SU-DHL-6 (cell line): ENCODE data around the gene OXSR1.

Experiments used
- H2AFZ ChIP-seq: fragments of 200-600 bp; sonication (generic); 2 replicates; pipeline ENCODE4 v1.6.1; 2014; ENCODE audit warnings: low read depth, mild to moderate bottlenecking, moderate library complexity, mixed read lengths, antibody characterized with exemption, low read length; ENCODE audit not compliant: severe bottlenecking
- H3F3A ChIP-seq: fragments of 200-600 bp; shearing (Covaris generic); 2 replicates; pipeline ENCODE4 v1.6.0; 2016; ENCODE audit warnings: antibody characterized with exemption, mild to moderate bottlenecking; ENCODE audit not compliant: insufficient read depth
- H3K27ac ChIP-seq: fragments of 200-600 bp; sonication (generic); 2 replicates; pipeline ENCODE4 v1.5.1; 2016; ENCODE audit warnings: low read depth, mild to moderate bottlenecking, low read length, moderate library complexity, mixed read lengths
- H3K27me3 ChIP-seq: fragments of 200-600 bp; sonication (generic), shearing (Covaris generic); 2 replicates; pipeline ENCODE4 v1.6.0; 2014; ENCODE audit warnings: mild to moderate bottlenecking, low read length
- H3K36me3 ChIP-seq: fragments of 200-600 bp; sonication (generic); 2 replicates; pipeline ENCODE4 v1.6.1; 2014; ENCODE audit warnings: mild to moderate bottlenecking, low read length, mixed read lengths
- H3K4me2 ChIP-seq: fragments of 300-600, 200-600 bp; shearing (Covaris generic), sonication (generic); 2 replicates; pipeline ENCODE4 v1.6.0; 2014; ENCODE audit warnings: low read length, low read depth, mild to moderate bottlenecking; ENCODE audit not compliant: poor library complexity, severe bottlenecking
- H3K4me3 ChIP-seq: fragments of 200-600 bp; sonication (generic); 2 replicates; pipeline ENCODE4 v1.5.1; 2014; ENCODE audit warnings: antibody characterized with exemption, low read length, mild to moderate bottlenecking, mixed read lengths; ENCODE audit not compliant: insufficient read depth, poor library complexity, severe bottlenecking
- H3K79me2 ChIP-seq: fragments of 200-600 bp; sonication (generic); 2 replicates; pipeline ENCODE4 v1.6.1; 2014; ENCODE audit warnings: mild to moderate bottlenecking, low read length, moderate library complexity; ENCODE audit not compliant: insufficient read depth
- H3K9ac ChIP-seq: fragments of 200-600 bp; sonication (generic); 2 replicates; pipeline ENCODE4 v1.7.0; 2014; ENCODE audit warnings: mild to moderate bottlenecking, low read length
- H3K9me2 ChIP-seq: fragments of 200-600 bp; sonication (generic); replicated peaks from 2 replicates; pipeline ENCODE4 v1.6.1; 2014; ENCODE audit warnings: low read length; ENCODE audit not compliant: insufficient read depth
- H3K9me3 ChIP-seq: fragments of 200-600 bp; sonication (generic); 2 replicates; pipeline ENCODE4 v1.6.1; 2014; ENCODE audit warnings: low read length, mixed read lengths; ENCODE audit not compliant: insufficient read depth
- H4K20me1 ChIP-seq: fragments of 200-600 bp; sonication (generic); 2 replicates; pipeline ENCODE4 v1.6.1; 2014; ENCODE audit warnings: low read depth, mild to moderate bottlenecking, antibody characterized with exemption, low read length, moderate library complexity, mixed read lengths
- CTCF ChIP-seq: fragments of 200-600 bp; sonication (generic); IDR thresholded peaks from one replicate; pipeline ENCODE4 v1.5.1; 2017; ENCODE audit warnings: antibody characterized with exemption, mild to moderate bottlenecking, low read length, moderate library complexity; ENCODE audit not compliant: insufficient read depth, poor library complexity, severe bottlenecking
- EZH2phosphoT487 ChIP-seq: fragments of 200-600 bp; sonication (generic), shearing (Covaris generic); conservative IDR thresholded peaks from 2 replicates; pipeline ENCODE4 v1.6.1; 2018; ENCODE audit warnings: mild to moderate bottlenecking, antibody characterized with exemption, low read length, moderate library complexity, mixed read lengths

The OXSR1 gene

GRCh38 chr3:38167591-38167990, 2.3 kb downstream of the OXSR1 start:
- H3K4me3 ChIP-seq: no peak overlapping the region
- no peak overlapping the region for H3K27ac ChIP-seq
- no peaks in the 10 kb centered on the region for H3K9me2 ChIP-seq
- peaks cover 20% of the 10 kb centered on the region for H4K20me1 ChIP-seq
- no peaks in the 10 kb centered on the region for H3K36me3 ChIP-seq
- no peaks in the 10 kb centered on the region for H3K27me3 ChIP-seq
- peak overlapping the region; percentile 95 for H3K4me2 ChIP-seq
- H3F3A ChIP-seq: peaks cover 16% of the 10 kb centered on the region
- no peak overlapping the region for H3K9ac ChIP-seq
- H2AFZ ChIP-seq: no peak overlapping the region
- peaks cover 70% of the 10 kb centered on the region for H3K79me2 ChIP-seq
- TF ChIP-seq CTCF (no peak), EZH2phosphoT487 (no peak)
- no peaks in the 10 kb centered on the region for H3K9me3 ChIP-seq

- Histone ChIP-seq H3K79me2 (peaks cover 78% of the 10 kb centered on the region), H3K4me2 (peak overlapping the region; percentile 95), H3K4me3 (no peak overlapping the region), H3K9me2 (no peaks in the 10 kb centered on the region), H2AFZ (no peak overlapping the region), H3K27ac (no peak overlapping the region), H3K9me3 (no peaks in the 10 kb centered on the region), H3F3A (peaks cover 8% of the 10 kb centered on the region), H4K20me1 (peaks cover 24% of the 10 kb centered on the region), H3K36me3 (no peaks in the 10 kb centered on the region), H3K27me3 (no peaks in the 10 kb centered on the region), H3K9ac (no peak overlapping the region)
- TF ChIP-seq CTCF: no peak
These were observed 3.1 kb downstream of the OXSR1 start for GRCh38 chr3:38168151-38169026.

- H3K9me2 ChIP-seq: no peaks in the 10 kb centered on the region
- no peaks in the 10 kb centered on the region for H3K36me3 ChIP-seq
- H4K20me1 ChIP-seq: peaks cover 24% of the 10 kb centered on the region
- H3K79me2 ChIP-seq: peaks cover 84% of the 10 kb centered on the region
- H3F3A ChIP-seq: peaks cover 3% of the 10 kb centered on the region; the same call in 1 of the 2 replicates
- no peak overlapping the region for H3K9ac ChIP-seq
- H3K27ac ChIP-seq: no peak overlapping the region
- no peak overlapping the region for H3K4me3 ChIP-seq
- H3K27me3 ChIP-seq: no peaks in the 10 kb centered on the region
- H2AFZ ChIP-seq: no peak overlapping the region
- H3K9me3 ChIP-seq: no peaks in the 10 kb centered on the region
- H3K4me2 ChIP-seq: peak overlapping the region; percentile 95
- TF ChIP-seq EZH2phosphoT487 (no peak), CTCF (no peak)
These were observed 3.6 kb downstream of the OXSR1 start for GRCh38 chr3:38169027-38169317.
